ENCODE measurements around the gene EPO.

DNA sequence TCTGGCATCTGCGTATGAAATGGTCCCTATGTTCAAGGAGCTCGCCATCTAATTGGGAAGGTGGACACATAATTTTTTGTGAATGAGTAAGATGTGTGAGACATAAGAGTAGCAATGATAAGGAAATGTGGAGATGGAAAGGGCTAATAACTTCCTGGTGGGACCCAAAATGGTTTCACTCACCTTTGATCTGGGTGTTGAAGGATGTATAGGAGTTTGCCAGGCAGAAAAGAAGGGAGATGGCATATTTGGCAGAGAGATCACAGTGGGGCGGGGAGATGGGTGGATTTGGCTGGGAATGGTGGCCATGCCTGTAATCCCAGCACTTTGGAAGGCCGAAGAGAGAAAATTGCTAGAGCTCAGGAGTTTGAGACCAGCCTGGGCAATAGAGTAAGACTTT lies 9.8 kb upstream of the EPO start:
- TF ChIP-seq, protein P1, sequence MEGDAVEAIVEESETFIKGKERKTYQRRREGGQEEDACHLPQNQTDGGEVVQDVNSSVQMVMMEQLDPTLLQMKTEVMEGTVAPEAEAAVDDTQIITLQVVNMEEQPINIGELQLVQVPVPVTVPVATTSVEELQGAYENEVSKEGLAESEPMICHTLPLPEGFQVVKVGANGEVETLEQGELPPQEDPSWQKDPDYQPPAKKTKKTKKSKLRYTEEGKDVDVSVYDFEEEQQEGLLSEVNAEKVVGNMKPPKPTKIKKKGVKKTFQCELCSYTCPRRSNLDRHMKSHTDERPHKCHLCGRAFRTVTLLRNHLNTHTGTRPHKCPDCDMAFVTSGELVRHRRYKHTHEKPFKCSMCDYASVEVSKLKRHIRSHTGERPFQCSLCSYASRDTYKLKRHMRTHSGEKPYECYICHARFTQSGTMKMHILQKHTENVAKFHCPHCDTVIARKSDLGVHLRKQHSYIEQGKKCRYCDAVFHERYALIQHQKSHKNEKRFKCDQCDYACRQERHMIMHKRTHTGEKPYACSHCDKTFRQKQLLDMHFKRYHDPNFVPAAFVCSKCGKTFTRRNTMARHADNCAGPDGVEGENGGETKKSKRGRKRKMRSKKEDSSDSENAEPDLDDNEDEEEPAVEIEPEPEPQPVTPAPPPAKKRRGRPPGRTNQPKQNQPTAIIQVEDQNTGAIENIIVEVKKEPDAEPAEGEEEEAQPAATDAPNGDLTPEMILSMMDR (IDR thresholded peaks at IDR 0.05) = no peak
- TF ChIP-seq POLR2A (IDR thresholded peaks at IDR 0.05) = no peak
